HG03025 (cell line): ENCODE measurements around the gene CATSPER3.
A peak's percentile ranks its signal among the peaks of the same experiment; 100 is the strongest.

Experiments
- ATAC-seq: cut with Tn5 transposase; IDR thresholded peaks from one replicate; pipeline ENCODE4 v1.9.1; 2021; ENCODE audit warnings: mild to moderate bottlenecking, moderate library complexity; ENCODE audit not compliant: unreplicated experiment, low FRiP score

CATSPER3 gene

DNA sequence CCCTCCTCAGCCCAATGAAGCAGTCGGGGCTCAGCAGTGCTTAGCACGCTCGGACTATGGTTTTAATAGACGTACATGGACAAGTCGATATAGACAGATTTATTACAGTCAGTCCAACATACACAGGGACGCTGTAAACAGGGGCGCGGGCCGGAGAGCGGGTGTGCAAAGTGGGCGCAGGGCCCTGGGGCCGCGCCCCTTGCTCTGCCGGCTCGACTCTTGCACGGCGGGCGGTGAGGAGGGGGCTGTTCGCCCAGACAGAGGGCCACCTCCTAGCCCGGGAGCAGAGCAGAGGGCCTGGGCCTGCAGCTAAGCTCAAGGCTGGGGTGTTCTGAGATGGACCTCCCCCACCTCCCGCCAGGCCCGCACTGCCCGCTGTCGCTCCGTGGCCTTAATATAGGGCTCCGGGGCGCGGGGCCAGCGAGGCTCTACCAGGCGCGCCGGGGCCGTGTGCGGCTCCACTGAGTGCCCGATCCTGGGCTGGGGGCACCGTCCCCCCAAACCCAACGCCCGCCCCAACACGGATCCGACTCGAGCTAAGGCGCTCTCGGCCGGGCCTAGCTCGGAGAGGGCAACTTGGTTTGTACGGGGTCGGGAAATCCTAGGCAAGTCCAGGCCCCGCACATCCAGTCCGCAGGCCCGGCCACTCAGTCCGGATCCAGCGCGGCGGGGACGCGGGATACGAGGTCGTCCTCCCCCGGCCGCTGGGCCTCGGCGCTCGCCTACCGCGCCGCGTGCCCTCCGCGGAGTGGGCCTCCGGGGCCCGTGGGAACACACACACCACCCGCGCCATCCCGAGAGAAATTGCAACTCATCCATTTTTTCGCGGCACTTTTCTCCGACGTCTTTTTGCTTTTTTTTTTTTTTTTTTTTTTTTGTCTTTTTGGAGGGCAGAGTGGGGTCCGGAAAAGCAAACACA, 60.2 kb downstream of the CATSPER3 start:
- ATAC-seq = no peak

DNA sequence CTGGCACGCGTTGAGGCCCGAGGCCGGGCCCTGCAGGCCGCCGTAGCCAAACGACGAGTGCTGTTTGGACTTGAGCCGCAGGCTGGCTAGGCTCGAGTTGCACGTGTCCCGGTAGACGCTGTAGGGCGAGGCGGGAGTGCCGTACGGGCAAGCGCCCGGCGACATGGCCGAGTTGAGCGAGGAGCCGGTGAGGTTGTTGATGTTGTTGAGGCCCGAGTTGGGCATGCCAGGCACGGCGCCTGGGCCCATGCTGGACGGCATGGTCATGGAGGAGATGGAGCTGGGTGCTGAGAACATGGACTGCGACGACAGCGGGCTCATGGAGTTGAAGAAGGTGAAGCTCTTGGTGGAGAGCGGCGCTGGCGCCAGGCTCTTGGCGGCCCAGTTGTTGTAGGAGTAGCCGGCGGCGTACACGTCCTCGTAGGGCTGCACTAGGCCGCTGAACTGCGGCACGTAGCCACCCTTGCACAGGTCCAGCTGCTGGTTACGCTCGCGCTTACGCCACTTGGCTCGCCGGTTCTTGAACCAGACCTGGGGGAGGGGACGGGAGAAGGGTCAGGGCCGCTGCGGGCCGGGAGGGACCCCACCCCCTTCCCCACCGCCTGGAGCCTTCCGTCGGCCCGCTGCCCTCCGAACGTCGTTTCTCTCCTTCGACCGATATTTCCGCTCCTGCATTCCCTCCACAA, 61.2 kb downstream of the CATSPER3 start:
- ATAC-seq = no peak

DNA sequence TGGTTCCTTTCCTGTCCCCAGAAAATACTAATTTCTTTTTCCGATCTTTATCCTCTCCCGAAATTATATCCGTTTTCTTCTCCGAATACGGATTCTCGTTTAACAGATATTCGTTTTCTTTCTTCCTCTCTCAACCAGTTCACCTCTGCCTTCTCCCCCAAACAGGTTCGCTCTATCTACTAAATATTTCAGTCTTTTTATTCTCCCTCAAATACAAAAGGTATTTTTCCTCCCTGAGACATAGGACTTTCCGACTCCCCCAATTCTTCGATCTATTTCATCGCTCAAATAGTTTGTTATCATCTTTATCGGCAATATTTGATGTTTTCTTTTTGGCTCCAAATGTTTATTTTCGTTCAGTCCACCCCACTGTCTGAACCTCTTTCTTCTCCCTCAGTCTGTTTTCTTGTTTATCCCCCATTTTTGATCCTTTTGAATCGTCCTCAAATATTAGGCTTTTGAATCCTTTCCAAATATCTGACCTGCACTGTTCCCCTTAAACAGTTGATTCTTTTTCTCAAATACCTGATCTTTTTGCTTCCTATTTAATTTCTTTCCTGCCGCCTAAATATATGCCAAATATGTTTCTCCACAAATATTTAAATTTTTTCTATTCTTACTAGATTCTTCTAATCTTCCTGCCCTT, 61.9 kb downstream of the CATSPER3 start:
- ATAC-seq = no peak

DNA sequence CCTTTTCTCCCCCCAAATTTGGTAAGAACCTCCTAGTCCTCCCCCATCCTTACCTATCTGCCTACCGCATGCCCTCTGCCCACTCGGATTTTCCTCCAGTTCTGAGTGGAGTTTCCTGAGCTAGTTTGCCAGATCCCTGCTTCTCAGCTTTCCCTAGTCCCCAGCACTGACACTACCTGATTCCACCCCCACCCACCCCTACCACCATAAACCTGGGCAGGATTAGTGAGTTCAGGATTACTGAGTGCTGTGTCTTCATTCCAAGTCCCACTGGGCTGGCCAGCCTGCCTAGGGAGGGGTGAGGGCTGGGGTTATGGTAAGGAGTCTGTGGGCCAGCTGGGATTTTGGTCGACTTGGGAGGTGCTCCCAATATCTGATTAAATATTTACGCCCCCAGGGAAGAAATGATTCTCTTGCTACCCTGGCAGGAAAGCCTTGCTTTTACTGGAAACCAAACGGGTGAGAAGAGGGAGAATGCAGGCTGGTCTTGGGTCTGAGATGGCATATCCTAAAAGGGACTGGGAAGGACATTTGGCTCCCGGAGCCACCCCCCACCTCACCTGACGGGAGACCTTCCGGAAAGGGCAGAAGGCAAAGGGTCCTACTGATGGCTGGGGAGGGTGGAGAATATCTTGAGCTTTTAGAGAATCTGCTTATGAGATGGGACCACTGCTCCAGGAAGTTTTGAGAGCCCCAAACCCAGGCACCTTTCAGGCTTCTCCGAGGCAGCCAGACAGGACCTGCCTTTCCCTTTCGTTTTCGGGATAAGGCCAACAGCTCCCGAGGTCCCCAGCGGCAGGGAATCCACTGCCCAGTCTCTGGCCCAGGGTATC, 62.6 kb downstream of the CATSPER3 start:
- ATAC-seq = no peak

DNA sequence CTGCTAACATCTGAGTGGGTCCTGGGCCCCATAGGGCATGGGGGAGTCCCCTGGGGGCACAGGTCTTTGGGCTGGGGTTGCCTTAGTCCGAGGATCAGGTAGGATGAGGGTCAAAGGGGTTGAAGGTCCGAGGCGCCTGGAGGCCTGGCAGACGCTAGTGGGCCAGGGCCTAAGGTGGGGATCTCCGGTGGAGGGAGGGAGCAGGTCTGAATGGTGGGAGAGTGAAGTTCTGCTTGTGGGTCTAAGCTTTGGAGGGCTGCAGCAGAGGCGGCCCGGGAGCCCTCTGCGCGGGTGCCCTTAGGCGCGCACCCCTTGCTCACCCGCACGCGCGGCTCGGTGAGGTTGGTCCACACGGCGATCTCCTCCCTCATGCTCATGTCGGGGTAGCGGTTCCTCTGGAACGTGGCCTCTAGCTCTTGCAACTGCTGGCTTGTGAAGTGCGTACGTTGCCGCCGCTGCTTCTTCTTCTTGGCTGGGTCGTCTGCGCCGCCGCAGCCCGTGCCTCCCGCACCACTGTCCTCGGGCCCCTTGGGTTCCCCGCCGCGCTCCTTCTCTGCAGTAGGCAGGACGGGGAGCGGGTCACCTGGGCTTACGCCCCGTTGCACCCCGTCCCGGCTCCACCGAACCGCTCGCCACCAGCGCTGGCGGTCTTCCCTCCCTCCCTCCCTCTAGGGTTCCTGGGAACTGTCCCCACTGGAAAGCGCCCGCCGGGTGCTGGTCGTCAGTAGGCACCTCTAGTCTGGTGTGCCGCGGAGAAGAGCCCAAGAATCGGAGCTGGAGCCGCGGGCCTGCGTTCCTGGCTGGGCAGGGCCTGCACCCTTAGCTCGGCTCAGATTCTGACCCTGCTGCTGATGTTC, 63.5 kb downstream of the CATSPER3 start:
- ATAC-seq = no peak

DNA sequence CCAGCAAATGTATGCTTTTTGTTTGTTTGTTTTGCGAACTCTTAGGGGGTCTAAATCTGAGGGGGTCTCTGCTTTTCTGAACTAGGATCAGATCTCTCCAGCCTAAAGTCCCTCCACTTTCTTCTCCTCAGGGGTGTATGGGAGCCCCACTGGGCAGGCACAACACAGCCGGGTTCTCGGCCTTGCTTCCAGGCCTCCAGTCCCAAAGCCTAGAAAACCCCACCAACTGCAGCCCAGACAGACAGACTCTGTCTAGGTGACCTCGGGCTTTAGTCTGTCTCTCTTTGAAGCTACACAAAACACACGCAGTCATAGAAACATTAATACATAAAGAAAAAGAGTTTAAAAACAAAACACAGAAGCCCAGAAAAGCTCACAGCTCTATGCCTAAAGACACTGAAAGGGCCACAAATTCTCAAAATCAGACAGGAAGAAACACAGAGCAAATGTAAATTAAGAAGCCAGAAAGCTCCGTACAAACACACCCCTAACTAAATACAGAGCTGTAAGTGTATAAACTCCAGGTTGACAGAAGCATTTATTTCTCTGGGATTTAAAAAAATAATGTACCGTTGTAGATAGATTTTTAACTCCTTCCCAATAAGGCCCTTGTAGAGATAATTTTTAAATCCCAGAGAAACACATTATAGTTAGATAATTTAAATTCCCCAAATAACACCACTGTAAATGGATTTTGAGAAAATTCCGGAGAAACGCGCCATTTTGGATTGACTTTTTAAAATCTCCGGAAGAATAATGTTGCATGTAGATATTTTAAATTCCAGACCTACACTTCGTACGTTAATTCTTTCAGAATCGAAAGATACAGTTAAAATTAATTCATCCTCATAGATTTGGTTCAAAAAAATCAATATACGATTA, 64.3 kb downstream of the CATSPER3 start:
- no peak for ATAC-seq

DNA sequence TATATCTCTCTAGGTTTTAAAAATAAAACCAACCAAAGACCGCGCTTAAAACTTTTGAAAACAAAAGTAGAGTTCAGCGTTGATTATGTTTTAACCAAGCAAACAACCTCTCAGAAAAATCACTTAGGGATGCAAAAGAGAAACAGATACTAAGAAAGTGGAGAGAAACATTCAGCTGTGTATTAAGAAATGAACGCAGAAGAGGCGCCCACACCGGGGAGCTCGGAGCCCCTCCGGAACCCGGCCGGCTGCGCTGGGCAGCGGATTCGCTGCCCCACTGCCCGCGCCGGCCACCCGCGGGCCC, 64.9 kb downstream of the CATSPER3 start:
- no peak for ATAC-seq

DNA sequence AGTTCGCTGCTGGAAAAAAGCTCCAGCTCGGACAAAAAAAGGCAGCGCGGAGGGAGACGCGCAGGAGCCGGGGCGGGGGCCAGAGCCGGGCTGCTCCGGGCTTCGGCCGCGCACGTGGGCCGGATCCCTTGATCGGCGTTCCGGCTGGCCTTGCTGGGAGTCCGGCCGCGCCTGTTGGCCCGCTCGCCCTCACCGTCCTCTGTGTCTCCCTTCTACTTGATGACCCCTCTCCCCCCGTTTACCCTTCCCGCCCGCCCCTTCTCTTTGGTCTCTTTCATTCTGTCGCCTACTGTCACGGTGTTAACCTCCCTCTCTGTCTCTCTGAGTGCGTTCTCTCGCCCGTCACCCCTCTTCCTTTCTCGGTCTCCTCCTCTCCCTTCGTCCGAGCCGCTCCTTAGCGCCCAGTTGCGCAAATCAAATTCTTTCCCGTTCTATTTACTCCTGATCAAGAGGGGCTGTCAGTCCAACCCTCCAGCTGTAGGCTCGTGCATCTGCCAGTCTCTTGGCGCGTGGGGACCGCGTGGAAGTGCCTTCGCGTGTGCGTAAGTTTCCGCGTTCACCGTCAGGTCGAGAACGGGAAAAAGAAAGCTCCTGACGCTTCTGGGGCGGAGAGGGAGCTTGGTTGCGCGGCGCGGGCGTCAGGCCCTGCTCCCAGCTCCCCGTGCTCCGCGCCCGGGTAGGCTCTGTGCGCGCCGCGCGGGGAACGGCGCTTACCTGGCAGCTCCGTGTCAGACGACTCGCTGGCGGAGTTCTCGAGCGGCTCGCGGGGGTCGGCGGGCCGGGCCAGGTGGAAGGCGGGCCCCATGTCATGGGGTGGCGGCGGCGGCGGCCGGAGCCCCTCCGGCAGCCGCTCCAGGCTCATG, 65.5 kb downstream of the CATSPER3 start:
- ATAC-seq = no peak

DNA sequence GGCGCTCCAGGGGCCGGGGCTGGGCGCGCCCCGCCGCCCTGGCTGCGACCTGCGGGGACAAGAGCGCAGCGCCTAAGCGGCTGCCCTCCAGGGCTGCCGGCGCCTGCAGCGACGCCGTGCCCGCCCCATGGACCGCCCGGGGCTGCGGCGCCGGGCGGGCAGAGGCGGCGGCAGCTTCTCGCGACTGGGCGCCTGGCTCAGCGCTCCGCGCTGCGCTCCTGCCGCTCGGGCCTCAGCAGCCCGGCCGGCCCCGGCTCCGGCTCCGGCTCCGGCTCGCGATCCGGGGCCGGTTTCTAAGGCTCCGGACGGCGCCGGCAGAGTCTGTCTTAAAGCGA, 66.2 kb downstream of the CATSPER3 start, which contains the start of gene PITX1:
Gene PITX1, minus strand, starts transcription at position 328 of the 335 bp plus-strand sequence. CDS start 347 bp downstream, outside the sequence.
- ATAC-seq = peak; percentile 41

DNA sequence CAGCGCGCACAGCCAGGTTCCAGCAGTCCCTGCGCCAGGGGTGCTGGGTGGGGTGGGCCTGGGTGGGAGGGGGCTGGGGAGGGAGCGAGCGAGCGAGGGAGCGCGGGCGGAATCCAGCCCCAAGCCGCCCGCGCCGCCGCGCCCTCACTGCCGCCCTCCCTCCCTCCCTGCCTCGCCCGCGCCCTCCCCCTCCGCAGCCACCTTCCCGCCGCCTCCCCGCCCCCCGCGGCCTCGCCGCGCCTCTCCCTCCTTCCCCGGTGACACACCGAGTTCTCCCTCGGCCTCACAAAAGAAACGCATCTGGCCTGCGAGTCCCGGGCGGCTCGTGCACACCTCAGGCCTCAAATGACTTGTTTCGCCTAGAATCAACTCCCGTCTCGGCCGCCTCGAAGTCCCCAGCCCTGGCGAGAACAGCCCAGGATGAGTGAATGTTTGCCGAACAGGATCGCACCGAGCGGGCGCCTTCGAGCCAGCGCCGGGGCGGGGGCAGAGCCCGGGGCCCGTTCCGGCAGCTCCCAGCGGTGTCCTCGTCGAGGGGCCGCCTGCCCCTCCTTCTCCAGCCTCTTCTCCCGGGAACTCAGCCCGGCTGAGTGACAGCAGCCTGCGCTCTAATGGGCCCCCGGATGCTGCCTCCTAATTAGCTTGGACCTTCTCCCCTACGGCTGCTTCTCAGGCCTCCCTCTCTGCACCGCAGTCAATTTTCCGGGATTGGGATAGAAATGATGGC, 66.7 kb downstream of the CATSPER3 start:
- peak; percentile 6 for ATAC-seq

DNA sequence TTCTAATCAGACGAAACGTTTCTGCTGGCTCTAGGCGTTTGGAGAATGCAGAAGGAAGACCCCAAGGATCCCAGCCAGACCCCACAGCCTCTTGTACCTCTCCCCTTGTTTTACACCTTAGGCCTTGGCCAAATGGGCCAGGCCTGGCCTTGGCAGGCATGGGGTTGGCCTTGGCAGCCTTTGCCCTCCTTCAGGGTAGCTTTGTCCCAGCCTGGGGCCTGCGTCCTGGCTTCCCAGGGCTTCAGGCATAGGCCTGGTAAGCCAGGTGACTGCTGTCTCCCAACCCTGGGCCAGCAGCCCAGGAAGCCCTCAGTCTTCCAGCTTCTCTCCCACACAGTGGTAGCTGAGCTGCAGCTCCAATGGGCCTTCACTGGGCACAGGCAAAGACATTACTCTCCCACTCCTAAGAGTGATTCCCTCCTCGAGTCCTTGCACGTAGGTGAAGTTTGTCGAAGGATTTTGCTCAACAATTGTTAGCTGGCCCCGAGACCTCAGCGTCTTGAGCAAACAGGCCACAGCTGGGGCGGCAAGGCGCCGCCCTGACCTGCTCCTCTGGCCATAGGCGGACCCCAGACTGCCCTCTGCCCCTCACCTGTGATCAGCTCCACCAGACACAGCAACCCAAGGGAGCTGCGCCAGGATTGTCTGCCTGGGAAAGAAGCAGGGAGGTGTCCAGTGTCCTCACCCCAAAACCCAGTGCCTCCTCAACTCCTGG, 67.4 kb downstream of the CATSPER3 start:
- no peak for ATAC-seq

DNA sequence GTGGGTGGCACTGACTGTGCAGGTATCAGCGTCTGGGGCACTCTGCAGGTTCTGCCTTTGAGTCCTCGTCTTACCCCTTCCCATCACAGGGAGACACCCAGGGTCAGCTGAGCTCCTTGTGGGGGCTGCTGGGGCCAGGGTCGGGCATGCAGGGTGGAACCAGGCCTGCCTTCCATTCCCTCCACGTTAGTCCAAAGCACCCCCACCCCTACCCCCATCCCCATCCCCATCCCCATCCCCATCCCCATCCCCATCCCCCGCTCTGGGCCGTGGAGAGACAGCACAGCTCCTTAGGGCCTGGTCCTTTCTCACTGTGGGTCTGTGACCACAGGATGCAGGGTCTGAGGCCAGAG, 67.9 kb downstream of the CATSPER3 start:
- no peak for ATAC-seq

DNA sequence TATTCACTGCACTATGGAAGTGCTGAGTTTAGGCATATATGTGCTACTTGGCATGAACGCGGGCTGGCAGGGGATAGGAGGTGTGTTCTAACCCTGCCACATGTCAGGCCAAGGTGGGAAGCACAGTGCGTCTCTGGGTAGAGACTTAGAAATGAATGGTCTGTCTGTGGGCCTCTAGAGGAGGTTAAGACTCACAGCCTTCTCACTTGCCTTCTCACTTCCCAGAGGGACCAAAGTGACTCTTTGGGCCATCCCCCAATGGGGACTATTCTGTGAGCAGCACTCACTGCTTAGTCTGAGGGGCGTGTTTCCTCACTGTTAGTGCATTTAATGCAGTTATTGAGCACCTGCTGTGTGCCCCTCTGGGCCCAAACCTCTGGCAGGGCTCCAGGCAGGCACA, 68.7 kb downstream of the CATSPER3 start:
- ATAC-seq = no peak

DNA sequence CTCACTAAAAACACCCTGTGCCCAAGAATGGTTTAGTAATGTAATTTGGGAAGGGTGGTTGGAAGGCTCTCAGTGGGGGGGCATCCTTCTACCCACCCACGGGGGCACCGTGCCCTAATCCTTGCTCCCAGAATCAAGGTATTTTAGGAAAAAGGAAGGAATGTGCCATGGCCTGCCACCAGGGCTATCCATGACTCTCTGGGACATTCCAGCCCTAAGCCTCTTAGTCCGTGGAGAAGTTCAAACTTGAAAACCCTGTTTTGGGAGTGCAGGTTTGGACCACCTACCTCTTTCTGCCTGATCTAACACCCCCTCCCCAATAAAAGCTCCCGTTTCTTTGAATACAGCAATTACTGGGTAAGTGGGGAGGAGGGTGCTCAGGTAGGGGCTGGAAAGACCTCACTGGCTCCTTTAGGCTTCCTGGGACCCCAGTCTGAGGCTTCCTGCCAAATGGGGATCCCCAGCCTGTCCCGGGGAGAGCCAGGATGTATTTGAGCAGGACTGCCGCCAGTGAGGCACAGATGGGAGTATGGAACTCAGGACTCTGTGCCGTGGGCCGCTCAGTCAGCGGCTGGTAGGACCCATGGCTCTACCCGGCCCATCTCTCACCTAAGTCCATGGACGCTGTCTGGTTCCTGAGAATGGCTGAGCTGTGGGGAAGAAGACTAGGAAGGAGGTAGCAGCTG, 70.0 kb downstream of the CATSPER3 start:
- no peak for ATAC-seq

DNA sequence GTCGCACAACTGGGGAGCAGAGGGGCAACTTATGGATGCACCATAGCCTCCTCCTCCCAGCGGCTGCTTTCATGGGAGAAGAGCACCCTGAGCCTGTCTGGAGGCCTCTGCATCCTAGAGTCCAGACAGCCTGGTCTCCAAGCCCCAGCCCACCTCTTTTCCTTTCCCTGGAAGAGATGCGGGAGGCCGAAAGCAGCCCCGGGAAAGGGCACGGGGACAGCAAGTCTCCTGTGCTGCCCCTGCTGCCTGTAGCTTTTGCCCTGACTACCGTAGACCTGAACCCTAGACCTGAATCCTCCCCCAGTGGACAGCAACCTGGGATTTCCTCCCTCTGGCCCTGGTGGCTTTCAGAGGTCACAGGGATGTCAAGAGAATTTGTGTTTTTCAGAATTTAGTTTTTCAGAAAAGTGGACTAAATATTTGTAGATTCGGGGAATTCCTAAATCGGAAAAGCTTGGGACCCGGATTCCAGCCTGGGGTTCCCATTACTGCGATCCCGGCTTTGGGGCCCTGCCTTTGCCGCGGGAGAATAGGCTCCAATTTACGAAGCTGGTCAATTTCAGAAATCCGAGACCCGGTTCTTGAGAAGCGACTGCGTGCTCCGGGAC, 70.6 kb downstream of the CATSPER3 start:
- ATAC-seq = no peak

DNA sequence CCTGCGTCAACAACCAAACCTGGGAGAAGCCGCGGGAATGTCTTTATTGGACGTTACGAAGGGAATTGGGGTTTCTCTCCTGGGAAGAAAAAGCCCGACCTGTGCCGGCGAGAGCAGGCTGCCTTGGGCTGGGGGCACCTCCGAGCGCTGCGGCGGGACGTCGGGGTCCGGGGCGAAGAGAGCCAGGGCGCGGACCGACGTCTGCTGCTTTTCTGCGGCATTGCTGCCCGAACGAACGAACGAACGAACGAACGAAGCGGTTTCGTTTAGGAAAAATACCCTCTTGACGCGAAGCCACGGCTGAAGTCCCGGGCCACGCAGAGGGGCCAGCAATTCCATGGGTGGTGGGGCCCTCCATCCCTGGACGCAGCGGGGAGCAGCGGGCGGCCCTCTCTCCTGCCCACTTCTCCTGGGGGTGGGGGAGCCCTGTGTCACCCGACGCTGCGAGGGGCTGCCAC, 71.1 kb downstream of the CATSPER3 start:
- no peak for ATAC-seq
